H1 (cell line): ENCODE data around the gene EPB41L4A. TPM values are rescaled to one million over a fixed set of nuclear protein-coding genes. Genes with fewer than 3 reads are reported as not detected.

Experiments used
- CTCF ChIA-PET: fragments of 300-600 bp; sonication (Branson Sonifier 250); formaldehyde crosslinking; loops from one replicate; lab custom pipeline; 2021; ENCODE audit not compliant: partially characterized antibody; lab: Charles Lee
- POLR2A ChIA-PET: fragments of 300-600 bp; sonication (Branson Sonifier 250); formaldehyde crosslinking; loops from one replicate; lab custom pipeline; 2021; ENCODE audit warnings: inconsistent platforms; ENCODE audit not compliant: partially characterized antibody; lab: Charles Lee
- DNase-seq, 2 experiments: peaks; one replicate each; pipeline versions ENCODE4 v3.0.0 to v3.0.0-alpha.2; 2010 to 2022; ENCODE audit warnings: low spot score in 2 of 2, low read depth in 1 of 2, mixed read lengths in 1 of 2
- FAIRE-seq: peaks from 2 replicates; lab custom pipeline; 2011; peaks lifted over from hg19 to GRCh38; lab: Jason Lieb, UNC
- H2AFZ ChIP-seq: 2 replicates; pipeline ENCODE4 v1.8.1; 2012; ENCODE audit warnings: low read length, inconsistent platforms
- H2AK5ac ChIP-seq: 2 replicates; pipeline ENCODE4 v1.6.1; 2013; ENCODE audit warnings: low read depth, low read length
- H2BK120ac ChIP-seq: replicated peaks from 2 replicates; pipeline ENCODE3; 2013; ENCODE audit warnings: low read depth, low read length, inconsistent platforms
- H2BK12ac ChIP-seq: 2 replicates; pipeline ENCODE4 v1.6.1; 2013; ENCODE audit warnings: low read depth, low read length
- H2BK15ac ChIP-seq: 2 replicates; pipeline ENCODE4 v1.6.1; 2013; ENCODE audit warnings: low read length
- H2BK20ac ChIP-seq: 2 replicates; pipeline ENCODE4 v1.6.1; 2013; ENCODE audit warnings: low read length
- H2BK5ac ChIP-seq: 2 replicates; pipeline ENCODE4 v1.6.1; 2013; ENCODE audit warnings: low read depth, low read length
- H3K14ac ChIP-seq: 2 replicates; pipeline ENCODE4 v1.6.1; 2013; ENCODE audit warnings: inconsistent platforms; ENCODE audit not compliant: insufficient read length
- H3K18ac ChIP-seq: 2 replicates; pipeline ENCODE4 v1.6.1; 2013; ENCODE audit warnings: low read length; ENCODE audit errors: extremely low read depth
- H3K23ac ChIP-seq: 2 replicates; pipeline ENCODE4 v1.6.1; 2013; ENCODE audit warnings: inconsistent platforms; ENCODE audit not compliant: insufficient read length
- H3K23me2 ChIP-seq: 2 replicates; pipeline ENCODE4 v1.6.1; 2013; ENCODE audit warnings: low read depth, low read length
- H3K27ac ChIP-seq: 2 replicates; pipeline ENCODE4 v1.6.1; 2011; ENCODE audit warnings: low read depth, low read length, inconsistent platforms
- H3K27me3 ChIP-seq, 4 experiments: replicated peaks in 1 of 4; 1 replicate in 1 of 4; 2 replicates in 3 of 4; pipeline versions ENCODE4 v1.6.1 to v1.8.1; 2011 to 2013; ENCODE audit warnings: low read length in 3 of 4, mild to moderate bottlenecking in 3 of 4, inconsistent platforms in 2 of 4, mixed read lengths in 2 of 4, moderate library complexity in 1 of 4; ENCODE audit not compliant: control insufficient read depth in 3 of 4, insufficient read depth in 3 of 4; ENCODE audit errors: extremely low read depth in 1 of 4
- H3K36me3 ChIP-seq, 4 experiments: 2 replicates each; pipeline versions ENCODE4 v1.6.1 to v1.8.1; 2011 to 2013; ENCODE audit warnings: mild to moderate bottlenecking in 4 of 4, low read length in 3 of 4, moderate library complexity in 2 of 4, control low read depth in 1 of 4, inconsistent platforms in 1 of 4; ENCODE audit not compliant: insufficient read depth in 4 of 4, control insufficient read depth in 2 of 4
- H3K4ac ChIP-seq: replicated peaks from 2 replicates; pipeline ENCODE3; 2013; ENCODE audit warnings: low read length, low read depth, mixed read lengths, inconsistent platforms; ENCODE audit not compliant: insufficient read length
- H3K4me1 ChIP-seq, 4 experiments: replicated peaks in 1 of 4; 1 replicate in 1 of 4; 2 replicates in 3 of 4; pipeline versions ENCODE4 v1.6.1 to v1.8.1; 2011 to 2013; ENCODE audit warnings: low read length in 3 of 4, inconsistent platforms in 2 of 4, mixed read lengths in 1 of 4; ENCODE audit not compliant: insufficient read depth in 4 of 4, control insufficient read depth in 3 of 4
- H3K4me2 ChIP-seq, 2 experiments: 2 replicates each; pipeline versions ENCODE4 v1.6.1 to v1.8.1; 2011 to 2013; ENCODE audit warnings: low read depth in 2 of 2, low read length in 2 of 2, control low read depth in 1 of 2, inconsistent platforms in 1 of 2, mild to moderate bottlenecking in 1 of 2; ENCODE audit not compliant: insufficient read depth in 1 of 2
- H3K4me3 ChIP-seq, 4 experiments: fragments of 200-600, 300-600 bp in 1 of 4; sonication (generic), shearing (Covaris generic), sonication (Bioruptor Twin) in 1 of 4; 2 replicates each; pipeline versions ENCODE4 v1.5.1 to v1.8.1; 2011 to 2016; ENCODE audit warnings: low read length in 4 of 4, low read depth in 3 of 4, control low read depth in 2 of 4, inconsistent platforms in 2 of 4, mild to moderate bottlenecking in 2 of 4, mixed read lengths in 1 of 4, moderate library complexity in 1 of 4; ENCODE audit not compliant: insufficient read depth in 2 of 4; ENCODE audit errors: extremely low read depth in 1 of 4
- H3K56ac ChIP-seq: replicated peaks from 2 replicates; pipeline ENCODE3; 2013; ENCODE audit warnings: low read depth, mild to moderate bottlenecking, mixed read lengths, low read length, inconsistent platforms; ENCODE audit not compliant: insufficient read length
- H3K79me1 ChIP-seq: 2 replicates; pipeline ENCODE4 v1.6.1; 2013; ENCODE audit warnings: low read depth, low read length, control low read depth
- H3K79me2 ChIP-seq, 2 experiments: 2 replicates each; pipeline versions ENCODE4 v1.6.1 to v1.8.1; 2012 to 2013; ENCODE audit warnings: low read length in 2 of 2, mild to moderate bottlenecking in 2 of 2, inconsistent platforms in 1 of 2; ENCODE audit not compliant: insufficient read depth in 2 of 2, control insufficient read depth in 1 of 2
- H3K9ac ChIP-seq, 4 experiments: replicated peaks in 1 of 4; 1 replicate in 1 of 4; 2 replicates in 3 of 4; pipeline versions ENCODE4 v1.6.1 to v1.8.1; 2011 to 2013; ENCODE audit warnings: low read depth in 3 of 4, low read length in 3 of 4, control low read depth in 2 of 4, mild to moderate bottlenecking in 2 of 4, moderate library complexity in 2 of 4, inconsistent platforms in 1 of 4; ENCODE audit errors: extremely low read depth in 1 of 4
- H3K9me3 ChIP-seq, 2 experiments: 2 replicates each; pipeline versions ENCODE4 v1.6.1 to v1.8.1; 2012 to 2013; ENCODE audit warnings: mild to moderate bottlenecking in 2 of 2, moderate library complexity in 2 of 2, control low read depth in 1 of 2, inconsistent platforms in 1 of 2, low read depth in 1 of 2, low read length in 1 of 2, mixed read lengths in 1 of 2; ENCODE audit not compliant: insufficient read depth in 2 of 2
- H4K20me1 ChIP-seq, 2 experiments: replicated peaks in 1 of 2; 2 replicates each; pipeline versions ENCODE3 to v1.8.1; 2011 to 2013; ENCODE audit warnings: inconsistent platforms in 2 of 2, low read length in 2 of 2, mild to moderate bottlenecking in 1 of 2; ENCODE audit not compliant: insufficient read depth in 2 of 2, control insufficient read depth in 1 of 2
- H4K5ac ChIP-seq: 2 replicates; pipeline ENCODE4 v1.6.1; 2013; ENCODE audit warnings: low read length, low read depth, mixed read lengths, inconsistent platforms; ENCODE audit not compliant: insufficient read length
- H4K8ac ChIP-seq: 2 replicates; pipeline ENCODE4 v1.8.0; 2013; ENCODE audit warnings: mild to moderate bottlenecking, moderate library complexity, low read length, inconsistent platforms; ENCODE audit not compliant: insufficient read depth; ENCODE audit errors: extremely low read depth
- H4K91ac ChIP-seq: replicated peaks from 2 replicates; pipeline ENCODE3; 2013; ENCODE audit warnings: low read length, mixed read lengths, inconsistent platforms; ENCODE audit not compliant: insufficient read length
- EGR1 ChIP-seq: IDR thresholded peaks from 2 replicates; pipeline ENCODE4 v1.6.1; 2011; ENCODE audit warnings: low read depth, low read length, borderline replicate concordance
- JUND ChIP-seq: IDR thresholded peaks from 2 replicates; pipeline ENCODE4 v1.6.1; 2011; ENCODE audit warnings: mild to moderate bottlenecking, improper control_type of control experiment, low read length
- SIN3A ChIP-seq, 2 experiments: IDR thresholded peaks in 1 of 2; conservative IDR thresholded peaks in 1 of 2; 2 replicates each; pipeline ENCODE4 v1.6.1; 2011 to 2012; ENCODE audit warnings: low read length in 2 of 2, improper control_type of control experiment in 1 of 2, low read depth in 1 of 2, mild to moderate bottlenecking in 1 of 2
- TBP ChIP-seq: IDR thresholded peaks from 2 replicates; pipeline ENCODE4 v1.6.1; 2011; ENCODE audit warnings: low read depth, low read length, improper control_type of control experiment
- TCF12 ChIP-seq: IDR thresholded peaks from 2 replicates; pipeline ENCODE4 v1.6.1; 2011; ENCODE audit warnings: low read depth, mild to moderate bottlenecking, low read length
- YY1 ChIP-seq: IDR thresholded peaks from 2 replicates; pipeline ENCODE4 v1.6.1; 2011; ENCODE audit warnings: low read depth, mild to moderate bottlenecking, low read length
- ZNF274 ChIP-seq: IDR thresholded peaks from 2 replicates; pipeline ENCODE4 v1.7.0; 2012; ENCODE audit warnings: low read length, borderline replicate concordance; ENCODE audit errors: extremely low read depth
- WGBS, 2 experiments: shearing (Covaris generic) in 1 of 2; methylation state at CpG; one replicate each; pipeline versions ENCODE4 v1.1.6 to v1.1.7; 2013 to 2015; ENCODE audit warnings: low lambda C conversion rate in 2 of 2, mixed read lengths in 2 of 2, inconsistent platforms in 1 of 2, low coverage in 1 of 2, missing lambda C conversion rate in 1 of 2; ENCODE audit not compliant: insufficient replicate concordance in 2 of 2, insufficient coverage in 1 of 2, insufficient read length in 1 of 2; ENCODE audit errors: extremely low coverage in 1 of 2, missing lambda C conversion rate in 1 of 2; 5-methylcytosine and 5-hydroxymethylcytosine counted together
- polyA plus RNA-seq, 7 experiments: library from polyadenylated mRNA; depleted of rRNA in 3 of 7; stranded (reverse) in 5 of 7; unstranded in 2 of 7; fragments of >200 nt in 5 of 7; fragments of 200-250 nt in 2 of 7; gene quantifications; 1 replicate in 5 of 7; 2 replicates in 1 of 7; 4 replicates in 1 of 7; pipeline versions ENCODE4 v1.2.1 to v1.2.3, GENCODE V29; 2011 to 2013; ENCODE audit warnings: missing spikeins in 2 of 7, mixed read lengths in 2 of 7
- total RNA-seq: library from RNA; stranded (reverse); fragmentation: NEBNext Ultra II Directional; extraction: Animal tissue kit (Norgen Biotek cat#: 25700); gene quantifications from 2 replicates; pipeline ENCODE4 v1.2.1, GENCODE V29; 2021
- TF ChIP-seq, protein P1 (sequence below): IDR thresholded peaks from 2 replicates; pipeline ENCODE4 v1.6.1; 2011; ENCODE audit warnings: low read depth, mild to moderate bottlenecking, low read length; ENCODE audit not compliant: insufficient read depth

EPB41L4A gene
- total and polyA plus RNA-seq, 2 of the 8 experiments (the other 6 are each of a cell fraction or from before 2014, with no cell fraction given) = 1.6 to 4.6 TPM

GRCh38 chr5:112217843-112218579 lies 201.1 kb downstream of the EPB41L4A start:
- Histone ChIP-seq H2BK120ac (no peak overlapping the region), H3K36me3 (no peaks in the 10 kb centered on the region), H3K18ac (no peak overlapping the region), H2BK12ac (no peak overlapping the region), H2BK5ac (no peak overlapping the region; the same call in 1 of the 2 replicates), H3K4me1 (peaks cover 0 to 3% (median 1%) of the 10 kb centered on the region in 4 experiments; a peak in 4 of 7 replicates), H2BK15ac (no peak overlapping the region), H3K79me1 (no peaks in the 10 kb centered on the region), H4K5ac (no peak overlapping the region), H3K56ac (no peak overlapping the region), H2AFZ (no peak overlapping the region), H4K20me1 (no peaks in the 10 kb centered on the region), H2BK20ac (no peak overlapping the region), H4K8ac (no peak overlapping the region), H3K27me3 (no peaks in the 10 kb centered on the region), H3K79me2 (no peaks in the 10 kb centered on the region), H3K9ac (no peak overlapping the region), H3K9me3 (no peaks in the 10 kb centered on the region), H3K4me2 (no peak overlapping the region), H2AK5ac (peak overlapping the region; percentile 57; the same call in 1 of the 2 replicates), H3K4ac (no peak overlapping the region), H3K23me2 (no peaks in the 10 kb centered on the region), H3K23ac (no peak overlapping the region), H4K91ac (no peak overlapping the region), H3K4me3 (no peak overlapping the region), H3K27ac (no peak overlapping the region), H3K14ac (no peak overlapping the region)
- WGBS, 2 experiments = 83% methylated on average over 5 of the region's 5 CpGs; no CpG with 5 or more reads in 1 of the 2 experiments
- no peak for DNase-seq
- no peak for FAIRE-seq
- POLR2A ChIA-PET = no interaction called here
- CTCF ChIA-PET = interaction anchor here (1.0 to 1.2 kb wide), 2 partner anchors 15 to 28 kb away, joined by 3 to 5 read pairs; no protein-coding TSS in a partner anchor
- TF ChIP-seq TCF12 (no peak), EGR1 (no peak), SIN3A (conservative IDR thresholded peaks at IDR 0.05 in 1 of 2, IDR thresholded peaks at IDR 0.05 in 1 of 2; ENCODE audit: low read depth in 1 of 2, low read length in 2 of 2) (no peak), TBP (no peak), YY1 (no peak), JUND (no peak), ZNF274 (no peak)
- TF ChIP-seq, protein P1, sequence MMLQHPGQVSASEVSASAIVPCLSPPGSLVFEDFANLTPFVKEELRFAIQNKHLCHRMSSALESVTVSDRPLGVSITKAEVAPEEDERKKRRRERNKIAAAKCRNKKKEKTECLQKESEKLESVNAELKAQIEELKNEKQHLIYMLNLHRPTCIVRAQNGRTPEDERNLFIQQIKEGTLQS = no peak
